Activated CD8-positive, alpha-beta memory T cell treated with anti-CD3 and anti-CD28 coated beads for 48 hours (primary cell): ENCODE data around the gene LSR.
A peak's percentile ranks its signal among the peaks of the same experiment; 100 is the strongest.

Source experiments
- DNase-seq, 3 experiments: peaks; one replicate each; pipeline ENCODE4 v3.0.0-alpha.2; 2020; ENCODE audit warnings: low read depth in 2 of 3, low spot score in 2 of 3

The LSR gene, protein sequence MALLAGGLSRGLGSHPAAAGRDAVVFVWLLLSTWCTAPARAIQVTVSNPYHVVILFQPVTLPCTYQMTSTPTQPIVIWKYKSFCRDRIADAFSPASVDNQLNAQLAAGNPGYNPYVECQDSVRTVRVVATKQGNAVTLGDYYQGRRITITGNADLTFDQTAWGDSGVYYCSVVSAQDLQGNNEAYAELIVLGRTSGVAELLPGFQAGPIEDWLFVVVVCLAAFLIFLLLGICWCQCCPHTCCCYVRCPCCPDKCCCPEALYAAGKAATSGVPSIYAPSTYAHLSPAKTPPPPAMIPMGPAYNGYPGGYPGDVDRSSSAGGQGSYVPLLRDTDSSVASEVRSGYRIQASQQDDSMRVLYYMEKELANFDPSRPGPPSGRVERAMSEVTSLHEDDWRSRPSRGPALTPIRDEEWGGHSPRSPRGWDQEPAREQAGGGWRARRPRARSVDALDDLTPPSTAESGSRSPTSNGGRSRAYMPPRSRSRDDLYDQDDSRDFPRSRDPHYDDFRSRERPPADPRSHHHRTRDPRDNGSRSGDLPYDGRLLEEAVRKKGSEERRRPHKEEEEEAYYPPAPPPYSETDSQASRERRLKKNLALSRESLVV

DNA sequence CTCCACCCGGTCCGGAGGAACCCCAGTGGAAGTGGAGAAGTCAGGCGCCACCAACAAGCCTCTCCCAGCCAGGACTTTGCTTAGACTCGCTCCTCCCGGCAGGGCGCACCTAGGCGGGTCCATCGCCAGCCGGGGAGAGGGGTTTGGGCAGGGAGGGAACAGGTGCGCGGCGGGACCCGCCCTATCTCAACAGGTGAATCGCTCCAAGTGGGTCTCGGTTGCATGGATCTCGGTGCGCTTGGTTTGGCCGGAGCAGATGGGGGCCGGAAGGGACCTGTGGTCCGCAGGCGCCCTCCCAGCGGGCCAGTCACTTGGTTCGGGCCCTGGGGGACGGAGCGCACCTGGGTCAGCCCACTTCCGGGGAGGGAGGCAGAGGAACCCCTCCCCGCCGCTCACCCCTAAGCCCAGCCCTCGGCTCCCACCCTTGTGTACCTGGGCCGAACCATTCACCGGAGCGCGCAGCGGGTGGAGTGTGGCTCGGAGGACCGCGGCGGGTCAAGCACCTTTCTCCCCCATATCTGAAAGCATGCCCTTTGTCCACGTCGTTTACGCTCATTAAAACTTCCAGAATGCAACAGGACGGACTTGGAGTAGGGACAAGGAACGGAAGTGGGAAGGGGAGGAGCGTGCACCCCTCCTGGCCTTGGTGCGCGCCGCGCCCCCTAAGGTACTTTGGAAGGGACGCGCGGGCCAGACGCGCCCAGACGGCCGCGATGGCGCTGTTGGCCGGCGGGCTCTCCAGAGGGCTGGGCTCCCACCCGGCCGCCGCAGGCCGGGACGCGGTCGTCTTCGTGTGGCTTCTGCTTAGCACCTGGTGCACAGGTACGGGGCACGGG is at the start of gene LSR:
TSS of gene LSR (plus strand) at position 693 of the 836 bp plus-strand sequence. CDS start at position 714, 21 bp downstream.
- DNase-seq, result peak in 2 of 3 experiments; percentile 40 to 45

DNA sequence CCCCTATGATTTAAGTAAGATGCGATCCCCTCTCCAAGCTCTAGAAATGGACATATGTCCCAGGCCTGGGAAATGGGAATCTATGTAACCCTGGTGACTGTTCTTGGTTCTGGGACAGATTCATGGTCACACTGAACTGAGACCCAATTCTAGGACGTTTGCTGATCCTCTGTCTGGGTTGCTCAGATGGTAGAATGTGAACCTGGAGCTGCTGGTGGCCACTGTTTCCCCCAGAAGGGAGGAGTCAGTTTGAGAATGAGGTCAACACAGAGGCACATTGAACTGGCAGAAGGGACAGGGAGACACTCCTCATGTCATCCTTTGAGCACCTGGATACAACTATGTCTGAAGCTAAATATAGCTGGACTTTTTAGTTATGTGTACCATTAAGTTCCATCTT is 49.3 kb upstream of the LSR start:
- no peak for DNase-seq

DNA sequence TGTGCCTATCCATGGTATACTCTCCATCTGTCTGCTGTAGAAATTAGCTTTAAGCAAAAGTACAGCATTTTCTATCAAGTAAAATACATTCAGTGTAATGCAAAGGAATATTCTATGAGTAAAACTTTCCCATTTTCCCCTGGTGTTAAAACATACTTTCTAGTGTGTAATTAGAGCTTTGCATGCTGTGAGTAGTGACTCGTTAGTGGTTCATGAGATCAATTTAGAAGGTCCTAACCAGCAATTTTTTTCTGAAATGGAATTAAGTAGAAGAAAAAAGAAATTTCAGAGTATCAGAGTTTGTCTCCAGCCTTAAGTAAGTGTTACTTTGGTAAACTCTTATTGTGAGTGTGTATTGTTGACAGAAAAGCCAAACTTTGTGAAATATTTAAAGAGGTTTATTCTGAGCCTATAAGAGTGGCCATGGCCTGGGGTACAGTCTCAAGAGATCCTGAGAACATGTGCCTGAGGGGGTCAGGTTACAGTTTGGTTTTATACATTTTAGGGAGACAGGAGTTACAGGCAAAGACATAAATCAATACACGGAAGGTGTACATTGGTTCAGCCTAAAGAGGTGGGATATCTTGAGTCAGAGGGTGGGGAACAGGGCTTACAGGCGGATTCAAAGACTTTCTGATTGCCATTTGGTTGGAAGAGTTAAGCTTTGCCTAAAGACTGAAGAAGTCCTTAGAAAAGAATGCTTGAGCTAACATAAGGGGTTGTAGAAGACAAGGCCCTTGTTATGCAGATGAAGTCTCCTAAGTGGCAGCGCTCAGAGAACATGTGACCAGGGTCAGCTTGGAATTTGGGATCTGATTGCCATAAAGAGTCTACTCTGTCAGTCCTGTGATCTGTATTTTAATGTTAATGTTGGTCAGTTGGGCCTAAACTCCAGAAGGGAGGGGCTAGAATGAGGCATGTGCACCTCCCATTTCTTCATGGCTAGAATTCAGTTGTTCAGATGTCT is 45.8 kb upstream of the LSR start:
- no peak for DNase-seq

DNA sequence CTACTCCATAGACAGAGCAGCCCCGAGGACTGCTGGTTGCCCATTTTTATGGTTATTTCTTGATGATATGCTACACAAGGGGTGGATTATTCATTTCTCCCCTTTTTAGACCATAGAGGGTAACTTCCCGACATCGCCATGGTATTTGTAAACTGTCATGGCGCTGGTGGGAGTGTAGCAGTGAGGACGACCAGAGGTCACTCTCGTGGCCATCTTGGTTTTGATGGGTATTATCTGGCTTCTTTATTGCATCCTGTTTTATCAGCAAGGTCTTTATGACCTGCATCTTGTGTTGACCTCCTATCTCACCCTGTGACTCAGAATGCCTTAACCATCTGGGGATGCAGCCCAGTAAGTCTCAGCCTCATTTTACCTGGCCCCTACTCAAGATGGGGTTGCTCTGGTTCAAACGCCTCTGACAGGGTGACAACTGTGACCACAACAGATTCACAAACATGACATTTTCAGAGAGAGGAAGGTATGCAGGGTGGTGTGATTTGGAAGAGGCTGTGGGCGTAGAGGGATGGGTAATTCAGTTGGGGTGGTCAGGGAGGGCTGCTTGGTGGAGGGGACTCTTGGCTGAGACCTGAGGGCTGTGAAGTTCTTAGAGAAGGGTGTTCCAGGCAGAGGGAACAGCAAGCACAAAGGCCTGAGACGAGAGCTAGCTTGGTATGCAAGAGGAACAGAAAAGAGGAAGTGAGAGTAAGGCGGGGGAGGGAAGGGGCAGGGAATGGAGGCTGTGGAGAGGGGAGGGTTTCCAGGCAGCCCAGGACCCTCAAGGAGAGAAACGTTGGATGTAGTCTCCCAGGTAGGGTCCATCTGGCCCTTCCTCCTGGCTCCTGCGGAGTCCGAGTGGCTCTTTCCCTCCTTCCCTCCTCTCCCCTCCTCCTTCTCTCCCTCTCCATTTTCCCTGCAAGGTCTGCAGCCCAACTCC is 43.7 kb upstream of the LSR start:
- no peak for DNase-seq

DNA sequence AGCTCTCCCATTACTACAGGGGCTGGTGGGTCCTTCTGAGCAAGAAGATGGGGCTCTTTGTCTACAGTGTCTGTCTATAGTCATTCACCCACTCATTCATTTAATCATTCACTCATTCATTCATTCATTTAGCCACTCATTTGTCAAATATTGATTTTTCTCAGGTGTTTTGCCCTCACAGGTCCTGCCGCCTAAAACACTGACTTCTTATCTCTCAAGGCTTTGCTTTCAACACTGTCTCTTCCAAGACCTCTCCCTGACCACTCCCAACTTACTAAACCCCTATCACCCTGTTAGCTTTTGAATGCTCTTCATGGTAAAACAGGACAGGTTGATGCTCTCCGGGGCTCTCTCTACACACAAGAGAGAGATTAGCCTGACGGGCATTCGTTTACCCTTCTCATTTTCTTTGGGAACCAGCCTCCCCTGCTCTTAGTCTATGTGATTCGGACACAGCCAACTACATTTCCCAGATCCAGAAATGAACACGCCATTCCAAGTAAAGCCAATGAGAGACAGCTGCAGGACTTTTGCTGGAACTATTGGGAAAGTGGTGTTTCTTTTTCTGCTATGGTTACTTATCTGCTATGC is 43.0 kb upstream of the LSR start:
- no peak for DNase-seq

DNA sequence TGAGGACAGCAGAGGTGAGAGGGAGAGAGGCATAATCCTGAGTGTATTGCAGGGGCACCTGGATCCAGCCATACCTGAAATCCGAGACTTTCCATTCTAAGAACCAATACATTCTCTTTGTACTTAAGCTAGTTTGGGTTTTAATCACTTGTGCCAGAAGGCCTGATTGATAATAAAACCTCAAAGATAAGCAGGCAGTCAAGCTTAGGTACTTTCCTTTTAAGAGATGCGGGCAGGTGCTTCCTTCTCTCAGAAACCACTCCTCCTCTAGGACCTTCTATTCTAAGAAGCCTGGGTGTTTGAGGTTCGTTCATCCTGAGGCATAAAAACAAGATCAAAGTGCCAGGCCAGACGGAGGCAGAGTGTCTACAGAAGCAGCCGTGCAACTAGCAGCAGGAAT is 42.4 kb upstream of the LSR start:
- no peak for DNase-seq

DNA sequence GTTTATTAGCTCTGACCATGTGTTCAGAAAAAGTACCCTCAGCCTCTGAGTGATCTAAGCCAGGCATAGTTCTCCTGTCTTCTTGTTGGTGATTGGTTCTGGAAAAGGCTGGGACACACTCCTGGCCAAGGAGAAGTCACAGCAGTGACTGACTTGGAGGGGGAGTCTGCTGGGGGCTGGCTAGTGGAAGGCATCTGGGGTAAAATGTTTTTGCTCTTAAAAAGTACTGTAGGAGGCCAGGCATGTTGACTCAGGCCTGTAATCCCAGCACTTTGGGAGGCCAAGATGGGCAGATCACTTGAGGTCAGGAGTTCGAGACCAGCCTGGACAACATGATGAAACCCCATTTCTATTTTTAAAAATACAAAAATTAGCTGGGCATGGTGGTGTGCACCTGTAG is 41.9 kb upstream of the LSR start:
- no peak for DNase-seq

DNA sequence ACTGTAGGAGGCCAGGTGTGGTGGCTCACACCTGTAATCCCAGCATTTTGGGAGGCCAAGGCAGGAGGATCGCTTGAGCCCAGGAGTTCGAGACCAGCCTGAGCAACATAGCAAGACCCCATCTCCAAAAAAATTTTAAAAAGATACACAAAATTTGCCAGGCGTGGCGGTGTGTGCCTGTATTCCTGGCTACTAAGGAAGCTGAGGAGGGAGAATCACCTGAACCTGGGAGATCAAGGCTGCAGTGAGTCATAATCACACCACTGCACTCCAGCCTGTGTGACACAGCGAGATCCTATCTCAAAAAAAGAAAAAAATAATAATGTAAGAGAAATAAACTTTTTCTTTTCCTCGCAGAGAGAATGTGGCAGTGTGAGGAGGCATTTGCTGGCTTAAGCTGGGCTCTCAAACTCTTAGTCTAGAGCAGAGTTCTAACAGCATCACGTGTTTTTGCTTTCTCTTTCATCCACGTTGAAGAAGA is 41.4 kb upstream of the LSR start:
- DNase-seq, result no peak

DNA sequence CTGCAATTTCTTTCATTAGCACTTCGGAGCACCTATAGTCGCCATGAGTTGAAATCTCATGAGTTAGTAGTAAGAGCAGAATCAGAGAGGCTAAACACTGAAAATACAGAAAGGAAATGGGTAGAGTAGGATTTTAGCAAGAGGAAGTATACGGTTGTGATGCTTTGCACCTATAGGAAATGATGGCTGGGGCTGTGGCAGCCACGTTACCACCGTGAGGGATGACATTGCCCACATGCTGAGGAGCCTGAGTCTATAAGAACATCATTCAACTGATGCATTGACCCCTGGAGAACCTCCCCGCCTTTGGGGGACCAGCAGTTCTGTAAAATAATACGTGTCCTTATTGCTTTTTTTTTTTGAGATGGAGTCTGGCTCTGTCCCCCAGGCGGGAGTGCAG is 40.7 kb upstream of the LSR start:
- no peak for DNase-seq

DNA sequence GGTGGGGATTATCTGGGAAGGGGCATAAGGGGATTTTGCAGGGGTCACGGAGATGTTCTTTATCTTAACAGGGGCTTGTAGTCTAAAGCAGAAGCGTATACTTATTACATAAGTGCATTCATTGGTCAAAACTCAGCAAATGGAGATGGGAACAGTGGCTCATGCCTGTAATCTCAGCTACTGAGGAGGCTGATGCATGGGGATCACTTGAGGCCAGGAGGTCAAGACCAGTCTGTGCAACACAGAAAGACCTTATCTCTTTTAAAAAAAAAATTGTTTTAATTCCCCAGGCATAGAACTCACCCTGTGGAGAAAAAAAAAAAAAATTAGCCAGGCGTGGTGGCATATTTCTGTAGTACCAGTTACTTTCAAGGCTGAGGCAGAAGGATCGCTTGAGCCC is 39.2 kb upstream of the LSR start:
- DNase-seq, result no peak

DNA sequence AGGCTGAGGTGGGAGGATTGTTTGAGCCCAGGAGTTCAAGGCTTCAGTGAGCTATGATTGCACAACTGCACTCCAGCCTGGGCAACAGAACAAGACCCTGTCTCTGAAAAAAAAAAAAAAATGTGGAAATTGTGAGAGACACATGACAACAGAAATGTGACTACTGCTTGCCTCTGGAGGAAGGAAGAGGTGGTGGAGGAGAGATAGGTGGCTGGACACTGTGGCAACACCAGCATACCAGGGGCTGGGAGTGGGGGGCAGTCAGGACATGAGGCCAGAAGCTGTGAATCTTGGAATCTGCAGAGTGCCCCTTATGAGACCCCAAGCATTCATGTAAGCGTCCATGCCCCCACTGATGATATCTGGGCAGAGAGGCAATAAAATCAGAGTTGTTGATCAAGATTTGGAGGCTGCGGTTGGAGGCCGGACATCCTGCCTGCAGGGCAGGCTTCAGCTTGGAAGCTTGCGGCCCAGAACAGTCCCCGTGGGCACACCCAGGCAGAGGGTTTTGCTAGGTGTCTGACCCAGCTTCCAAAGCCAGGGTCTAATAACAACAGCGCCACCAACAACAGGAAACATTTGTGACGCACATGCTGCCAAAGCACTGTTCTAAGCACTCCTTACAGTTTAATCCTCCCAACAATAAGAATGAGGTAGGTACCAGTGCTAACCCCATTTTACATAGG is 37.1 kb upstream of the LSR start:
- DNase-seq, result peak in 1 of 3 experiments; percentile 38

DNA sequence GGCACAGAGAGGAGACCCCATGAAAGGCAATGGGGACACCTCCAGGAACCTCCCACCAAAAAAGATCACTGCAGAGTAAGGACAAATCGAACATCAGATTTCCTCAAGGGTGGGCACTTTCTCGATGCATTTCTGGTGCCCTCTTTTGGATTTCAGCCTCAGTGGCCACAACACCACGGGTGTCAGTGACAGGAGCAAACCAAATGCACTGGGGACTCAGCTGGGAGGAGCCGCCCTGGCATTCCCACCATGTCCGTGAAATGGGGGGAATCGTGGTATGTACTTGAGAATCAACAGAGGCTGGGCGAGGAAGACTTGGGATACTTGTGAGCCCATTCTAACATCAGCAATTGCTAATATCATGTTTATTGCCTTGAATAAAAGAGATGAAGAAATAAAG is 36.6 kb upstream of the LSR start:
- DNase-seq, result no peak

DNA sequence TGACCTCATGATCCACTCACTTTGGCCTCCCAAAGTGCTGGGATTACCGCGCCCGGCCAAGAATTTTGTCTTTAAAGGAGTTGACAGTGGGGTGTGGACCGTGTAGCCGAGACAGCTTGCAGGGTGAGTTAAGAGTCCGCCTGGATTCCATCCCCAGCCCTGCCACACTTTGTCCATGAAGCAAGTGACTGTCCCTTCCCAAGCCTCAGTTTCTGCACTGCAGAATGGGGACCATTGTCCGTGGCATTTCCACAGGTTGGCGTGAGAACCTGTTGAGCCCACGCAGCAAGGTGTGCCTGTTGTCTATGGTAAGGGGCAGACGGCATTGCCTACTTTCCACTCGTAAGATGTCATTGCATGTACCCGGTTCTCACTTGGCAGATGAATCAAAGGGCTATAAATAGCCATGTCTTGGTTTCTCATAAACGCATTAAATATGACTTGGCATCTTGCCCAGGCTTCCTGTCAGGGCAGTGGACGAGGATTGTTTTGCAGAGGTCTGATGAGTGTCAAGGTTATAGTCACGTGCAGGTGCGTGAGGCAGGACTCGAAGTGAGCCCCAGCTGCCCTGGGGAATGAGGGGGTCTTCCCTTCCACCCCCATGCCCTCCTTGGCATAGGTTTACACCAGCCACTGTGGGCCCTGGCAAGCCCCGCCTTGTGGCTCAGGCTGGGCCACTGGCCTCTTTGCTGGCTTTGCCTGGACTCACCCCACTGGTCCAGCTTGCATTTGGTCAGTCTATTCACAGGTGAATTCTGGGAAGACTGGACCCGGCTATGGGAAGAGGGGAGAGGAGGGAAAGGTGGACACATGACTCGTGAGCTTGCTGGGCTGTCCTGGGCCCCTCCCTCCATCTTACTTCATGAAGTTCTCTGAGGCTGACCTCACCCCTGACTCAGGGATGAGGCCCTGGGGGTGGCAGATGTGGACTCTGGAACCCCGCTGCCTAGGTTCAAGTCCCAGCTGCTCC is 34.9 kb upstream of the LSR start:
- peak in 2 of 3 experiments; percentile 38 to 58 for DNase-seq

DNA sequence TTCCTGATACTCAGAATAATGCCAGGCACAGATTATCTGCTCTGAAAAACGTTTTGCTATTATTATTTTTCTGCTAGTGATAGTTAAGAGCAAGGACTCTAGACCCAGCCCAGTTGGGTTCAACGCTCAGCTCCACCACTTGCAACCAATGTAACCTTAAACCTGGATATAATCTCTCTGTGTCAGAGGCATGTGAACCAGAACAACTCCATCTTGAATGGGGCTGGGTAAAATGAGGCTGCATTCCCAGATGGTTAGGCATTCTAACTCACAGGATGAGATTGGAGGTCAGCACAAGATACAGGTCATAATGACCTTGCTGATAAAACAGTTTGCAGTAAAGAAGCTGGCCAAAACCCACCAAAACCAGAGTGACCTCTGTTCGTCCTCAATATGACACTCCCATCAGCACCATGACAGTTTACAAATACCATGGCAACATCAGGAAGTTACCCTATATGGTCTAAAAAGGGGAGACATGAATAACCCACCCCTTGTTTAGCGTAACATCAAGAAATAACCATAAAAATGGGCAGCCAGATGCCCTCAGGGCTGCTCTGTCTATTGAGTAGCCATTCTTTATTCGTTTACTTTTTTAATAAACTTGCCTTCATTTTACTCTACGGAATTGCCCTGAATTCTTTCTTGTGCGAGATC is 33.9 kb upstream of the LSR start:
- DNase-seq, result no peak

DNA sequence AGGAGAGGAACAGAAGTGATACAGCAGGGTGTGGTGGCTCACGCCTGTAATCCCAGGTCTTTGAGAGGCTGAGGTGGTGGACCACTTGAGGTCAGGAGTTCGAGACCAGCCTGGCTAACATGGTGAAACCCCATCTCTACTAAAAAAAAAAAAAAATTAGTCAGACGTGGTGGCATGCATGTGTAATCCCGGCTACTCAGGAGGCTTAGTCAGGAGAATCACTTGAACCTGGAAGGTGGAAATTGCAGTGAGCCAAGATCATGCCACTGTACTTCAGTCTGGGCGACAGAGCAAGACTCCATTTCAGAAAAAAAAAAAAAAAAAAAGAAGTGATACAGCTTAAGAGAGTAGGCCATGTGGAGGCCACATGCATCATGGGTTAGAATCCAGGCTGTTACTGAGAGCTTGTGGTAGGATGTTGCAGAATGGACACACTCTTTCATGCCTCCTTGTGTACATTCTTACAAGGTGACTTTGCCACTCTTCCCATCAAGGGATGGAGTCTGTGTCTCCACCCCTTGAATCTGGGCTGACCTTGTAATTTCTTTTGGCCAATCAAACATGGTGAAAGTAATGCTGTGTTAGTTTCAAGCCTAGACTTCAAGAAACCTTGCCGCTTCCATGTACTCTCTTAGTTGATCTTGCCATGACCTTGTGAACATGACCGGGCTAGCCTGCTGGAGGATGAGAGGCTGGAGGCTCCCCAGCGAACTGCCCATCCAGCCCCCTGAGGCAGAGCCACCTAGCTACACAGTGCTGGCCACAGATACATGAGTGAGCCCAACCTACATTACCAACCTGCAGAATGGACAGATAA is 32.6 kb upstream of the LSR start:
- no peak for DNase-seq
